D721Med (cell line): Measurements from ENCODE around the gene PCDHGA2.
"Not testable (repeated sequence)": the region's sequence is repeated elsewhere in the genome, so short reads cannot be mapped to it uniquely, and the experiment has no call there.

Experiments
- DNase-seq: peaks from one replicate; pipeline ENCODE4 v3.0.0; 2011; ENCODE audit warnings: low spot score; ENCODE audit not compliant: insufficient read length
- FAIRE-seq: peaks from 2 replicates; lab custom pipeline; 2011; peaks lifted over from hg19 to GRCh38; lab: Jason Lieb, UNC
- TF ChIP-seq, protein P1 (sequence below): IDR thresholded peaks from 2 replicates; pipeline ENCODE4 v1.5.1; 2012; ENCODE audit warnings: mild to moderate bottlenecking, control low read depth; ENCODE audit not compliant: insufficient read depth; ENCODE audit errors: missing control alignments

The PCDHGA2 gene

DNA sequence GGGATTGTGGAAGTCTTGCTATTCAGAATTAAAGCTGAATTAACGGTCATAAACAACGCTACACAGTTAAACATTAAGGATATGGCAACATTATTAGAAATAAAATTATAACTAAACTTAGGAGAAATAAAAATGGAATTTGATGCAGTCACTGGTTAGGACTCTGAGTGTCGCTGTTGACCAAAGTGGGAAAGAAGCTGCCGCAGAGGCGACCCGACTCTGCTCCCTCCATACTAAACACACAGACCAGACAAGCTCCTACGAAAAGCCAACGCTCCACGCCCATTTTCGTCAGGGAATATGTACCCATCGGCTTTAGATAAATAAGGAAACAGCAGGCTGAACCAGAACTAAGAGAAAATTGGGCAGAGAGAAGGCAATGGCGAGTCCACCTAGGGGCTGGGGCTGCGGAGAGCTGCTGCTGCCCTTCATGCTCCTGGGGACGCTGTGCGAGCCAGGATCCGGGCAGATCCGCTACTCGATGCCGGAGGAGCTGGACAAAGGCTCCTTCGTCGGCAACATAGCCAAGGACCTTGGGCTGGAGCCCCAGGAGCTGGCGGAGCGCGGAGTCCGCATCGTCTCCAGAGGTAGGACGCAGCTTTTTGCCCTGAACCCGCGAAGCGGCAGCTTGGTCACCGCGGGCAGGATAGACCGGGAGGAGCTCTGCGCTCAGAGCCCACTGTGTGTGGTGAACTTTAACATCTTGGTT lies 25.5 kb downstream of the PCDHGA2 start, which contains the start of gene PCDHGA5:
PCDHGA5 (plus strand) TSS at position 211 of the 709 bp plus-strand sequence; CDS start at position 380, 169 bp downstream.
- no peak for DNase-seq
- FAIRE-seq, result no peak
- TF ChIP-seq, protein P1, sequence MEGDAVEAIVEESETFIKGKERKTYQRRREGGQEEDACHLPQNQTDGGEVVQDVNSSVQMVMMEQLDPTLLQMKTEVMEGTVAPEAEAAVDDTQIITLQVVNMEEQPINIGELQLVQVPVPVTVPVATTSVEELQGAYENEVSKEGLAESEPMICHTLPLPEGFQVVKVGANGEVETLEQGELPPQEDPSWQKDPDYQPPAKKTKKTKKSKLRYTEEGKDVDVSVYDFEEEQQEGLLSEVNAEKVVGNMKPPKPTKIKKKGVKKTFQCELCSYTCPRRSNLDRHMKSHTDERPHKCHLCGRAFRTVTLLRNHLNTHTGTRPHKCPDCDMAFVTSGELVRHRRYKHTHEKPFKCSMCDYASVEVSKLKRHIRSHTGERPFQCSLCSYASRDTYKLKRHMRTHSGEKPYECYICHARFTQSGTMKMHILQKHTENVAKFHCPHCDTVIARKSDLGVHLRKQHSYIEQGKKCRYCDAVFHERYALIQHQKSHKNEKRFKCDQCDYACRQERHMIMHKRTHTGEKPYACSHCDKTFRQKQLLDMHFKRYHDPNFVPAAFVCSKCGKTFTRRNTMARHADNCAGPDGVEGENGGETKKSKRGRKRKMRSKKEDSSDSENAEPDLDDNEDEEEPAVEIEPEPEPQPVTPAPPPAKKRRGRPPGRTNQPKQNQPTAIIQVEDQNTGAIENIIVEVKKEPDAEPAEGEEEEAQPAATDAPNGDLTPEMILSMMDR, result no peak

DNA sequence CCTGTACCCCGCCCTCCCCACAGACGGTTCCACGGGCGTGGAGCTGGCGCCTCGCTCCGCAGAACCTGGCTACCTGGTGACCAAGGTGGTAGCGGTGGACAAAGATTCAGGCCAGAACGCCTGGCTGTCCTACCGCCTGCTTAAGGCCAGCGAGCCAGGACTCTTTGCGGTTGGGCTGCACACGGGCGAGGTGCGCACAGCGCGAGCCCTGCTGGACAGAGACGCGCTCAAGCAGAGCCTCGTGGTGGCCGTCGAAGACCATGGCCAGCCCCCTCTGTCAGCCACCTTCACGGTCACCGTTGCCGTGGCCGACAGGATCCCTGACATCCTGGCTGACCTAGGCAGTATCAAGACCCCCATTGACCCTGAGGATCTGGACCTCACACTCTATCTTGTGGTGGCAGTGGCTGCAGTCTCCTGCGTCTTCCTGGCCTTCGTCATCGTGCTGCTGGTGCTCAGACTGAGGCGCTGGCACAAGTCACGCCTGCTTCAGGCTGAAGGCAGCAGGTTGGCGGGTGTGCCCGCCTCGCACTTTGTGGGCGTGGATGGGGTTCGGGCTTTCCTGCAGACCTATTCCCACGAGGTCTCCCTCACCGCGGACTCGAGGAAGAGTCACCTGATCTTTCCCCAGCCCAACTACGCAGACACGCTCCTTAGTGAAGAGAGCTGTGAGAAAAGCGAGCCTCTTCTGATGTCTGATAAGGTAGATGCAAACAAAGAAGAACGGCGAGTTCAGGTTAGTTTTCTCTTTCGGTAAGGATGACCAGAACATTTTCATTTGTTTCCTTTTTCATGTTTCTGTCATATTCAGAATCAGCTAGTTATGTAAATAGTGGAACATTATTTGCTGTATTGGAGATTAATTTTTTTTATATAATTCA lies 27.7 kb downstream of the PCDHGA2 start:
- no peak for DNase-seq
- TF ChIP-seq, protein P1, result no peak
- no peak for FAIRE-seq

DNA sequence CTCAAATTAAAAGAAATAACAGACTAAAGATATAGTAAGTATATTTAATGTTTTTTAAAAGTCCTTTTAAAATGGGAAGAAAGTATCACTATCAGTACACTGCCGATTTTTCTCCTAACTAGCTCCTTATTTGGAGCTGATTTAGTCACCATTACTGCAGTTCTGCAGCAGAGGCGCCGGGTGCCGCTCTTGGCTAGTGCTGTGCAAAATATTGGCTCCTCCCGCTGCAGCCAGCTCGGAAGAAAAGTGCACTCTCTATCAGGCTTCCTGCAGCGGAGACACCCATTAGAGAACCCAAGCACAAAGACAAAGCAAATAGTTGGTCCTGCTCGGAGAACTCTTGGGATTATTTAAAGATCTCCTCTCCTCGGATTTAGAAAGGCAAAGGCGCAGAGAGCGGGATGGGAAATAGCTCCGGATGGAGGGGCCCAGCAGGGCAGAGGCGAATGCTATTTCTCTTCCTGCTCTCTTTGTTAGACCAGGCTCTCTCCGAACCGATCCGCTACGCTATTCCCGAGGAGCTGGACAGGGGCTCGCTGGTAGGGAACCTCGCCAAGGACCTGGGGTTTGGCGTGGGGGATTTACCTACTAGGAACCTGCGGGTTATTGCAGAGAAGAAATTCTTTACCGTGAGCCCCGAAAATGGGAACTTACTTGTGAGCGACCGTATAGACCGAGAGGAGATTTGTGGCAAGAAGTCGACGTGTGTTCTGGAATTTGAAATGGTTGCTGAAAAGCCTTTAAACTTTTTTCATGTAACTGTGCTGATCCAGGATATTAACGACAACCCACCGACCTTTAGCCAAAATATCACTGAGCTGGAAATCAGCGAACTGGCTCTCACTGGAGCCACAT lies 31.7 kb downstream of the PCDHGA2 start, which contains the start of gene PCDHGB3:
PCDHGB3 (plus strand) TSS at position 249 of the 855 bp plus-strand sequence; CDS start at position 402, 153 bp downstream.
- DNase-seq (no peak), FAIRE-seq (no peak)
- TF ChIP-seq, protein P1, result no peak

DNA sequence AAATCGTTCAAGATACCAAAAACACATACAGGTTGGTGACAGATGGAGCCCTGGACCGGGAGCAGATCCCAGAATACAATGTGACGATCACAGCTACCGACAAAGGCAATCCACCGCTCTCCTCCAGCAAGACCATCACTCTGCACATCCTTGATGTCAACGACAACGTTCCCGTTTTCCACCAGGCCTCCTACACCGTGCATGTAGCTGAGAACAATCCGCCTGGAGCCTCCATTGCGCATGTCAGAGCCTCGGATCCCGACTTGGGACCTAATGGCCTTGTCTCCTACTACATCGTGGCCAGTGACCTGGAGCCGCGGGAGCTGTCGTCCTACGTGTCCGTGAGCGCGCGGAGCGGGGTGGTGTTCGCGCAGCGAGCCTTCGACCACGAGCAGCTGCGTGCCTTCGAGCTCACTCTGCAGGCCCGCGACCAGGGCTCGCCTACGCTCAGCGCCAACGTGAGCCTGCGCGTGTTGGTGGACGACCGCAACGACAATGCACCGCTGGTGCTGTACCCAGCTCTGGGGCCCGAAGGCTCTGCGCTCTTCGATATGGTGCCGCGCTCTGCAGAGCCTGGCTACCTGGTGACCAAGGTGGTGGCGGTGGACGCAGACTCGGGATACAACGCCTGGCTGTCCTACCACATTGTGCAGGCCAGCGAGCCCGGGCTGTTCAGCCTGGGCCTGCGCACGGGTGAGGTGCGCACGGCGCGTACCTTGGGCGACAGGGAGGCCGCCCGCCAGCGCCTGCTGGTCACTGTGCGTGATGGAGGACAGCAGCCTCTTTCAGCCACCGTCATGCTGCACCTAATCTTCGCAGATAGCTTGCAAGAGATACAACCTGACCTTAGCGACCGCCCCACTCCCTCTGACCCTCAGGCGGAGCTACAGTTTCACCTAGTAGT lies 33.3 kb downstream of the PCDHGA2 start:
- FAIRE-seq (no peak), DNase-seq (no peak)
- TF ChIP-seq, protein P1, result no peak

DNA sequence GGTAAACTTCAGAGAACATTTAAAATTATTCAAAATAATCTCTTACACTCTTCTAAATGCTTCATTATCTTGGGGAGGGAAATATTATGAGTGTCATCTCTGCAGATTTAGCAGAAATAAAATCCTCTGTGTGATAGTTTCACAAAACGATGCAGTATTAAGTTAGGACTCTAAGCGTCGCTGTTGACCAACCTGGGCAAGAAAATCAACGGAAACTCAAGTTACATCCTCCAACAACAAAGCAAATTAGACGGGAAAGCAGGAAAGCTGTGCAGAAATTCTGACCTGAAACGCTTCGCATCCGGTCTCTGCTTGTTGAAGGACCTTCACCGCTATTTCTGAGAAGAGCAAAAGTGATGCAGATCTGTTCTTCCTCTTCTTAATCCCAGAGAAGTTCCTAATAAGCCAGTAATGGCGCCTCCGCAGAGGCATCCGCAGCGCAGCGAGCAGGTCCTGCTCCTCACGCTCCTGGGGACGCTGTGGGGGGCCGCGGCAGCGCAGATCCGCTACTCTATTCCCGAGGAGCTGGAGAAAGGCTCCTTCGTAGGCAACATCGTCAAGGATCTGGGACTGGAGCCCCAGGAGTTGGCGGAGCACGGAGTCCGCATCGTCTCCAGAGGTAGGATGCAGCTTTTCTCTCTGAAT lies 35.2 kb downstream of the PCDHGA2 start, which contains the start of gene PCDHGA6:
PCDHGA6 (plus strand) TSS at position 219 of the 645 bp plus-strand sequence; CDS start at position 412, 193 bp downstream.
- TF ChIP-seq, protein P1, result peak; percentile 11
- DNase-seq (no peak), FAIRE-seq (no peak)

DNA sequence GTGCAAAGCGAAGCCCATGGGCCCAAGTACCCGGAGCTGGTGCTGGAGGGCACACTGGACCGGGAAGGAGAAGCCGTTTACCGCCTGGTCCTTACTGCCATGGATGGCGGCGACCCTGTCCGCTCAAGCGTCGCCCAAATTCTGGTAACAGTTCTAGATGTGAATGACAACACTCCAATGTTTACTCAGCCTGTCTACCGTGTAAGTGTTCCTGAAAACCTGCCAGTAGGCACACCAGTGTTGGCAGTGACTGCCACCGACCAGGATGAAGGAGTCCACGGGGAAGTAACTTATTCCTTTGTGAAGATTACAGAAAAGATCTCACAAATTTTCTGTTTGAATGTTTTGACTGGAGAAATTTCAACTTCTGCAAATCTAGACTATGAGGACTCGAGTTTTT lies 36.1 kb downstream of the PCDHGA2 start:
- TF ChIP-seq, protein P1, result no peak
- FAIRE-seq (no peak), DNase-seq (no peak)

DNA sequence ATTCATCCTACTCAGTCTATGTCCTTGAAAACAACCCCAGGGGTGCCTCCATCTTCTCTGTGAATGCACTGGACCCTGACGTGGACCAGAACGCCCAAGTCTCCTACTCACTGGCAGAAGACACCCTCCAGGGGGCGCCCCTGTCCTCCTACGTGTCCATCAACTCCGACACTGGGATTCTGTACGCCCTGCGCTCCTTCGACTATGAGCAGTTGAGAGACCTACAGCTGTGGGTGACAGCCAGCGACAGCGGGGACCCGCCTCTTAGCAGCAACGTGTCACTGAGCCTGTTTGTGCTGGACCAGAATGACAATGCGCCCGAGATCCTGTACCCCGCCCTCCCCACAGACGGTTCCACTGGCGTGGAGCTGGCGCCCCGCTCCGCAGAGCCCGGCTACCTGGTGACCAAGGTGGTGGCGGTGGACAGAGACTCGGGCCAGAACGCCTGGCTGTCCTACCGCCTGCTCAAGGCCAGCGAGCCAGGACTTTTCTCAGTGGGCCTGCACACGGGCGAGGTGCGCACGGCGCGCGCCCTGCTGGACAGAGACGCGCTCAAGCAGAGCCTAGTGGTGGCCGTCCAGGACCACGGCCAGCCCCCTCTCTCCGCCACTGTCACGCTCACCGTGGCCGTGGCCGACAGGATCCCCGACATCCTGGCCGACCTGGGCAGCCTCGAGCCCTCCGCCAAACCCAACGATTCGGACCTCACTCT lies 37.0 kb downstream of the PCDHGA2 start:
- DNase-seq, FAIRE-seq: not testable (repeated sequence)
